C1 segment of cervical spinal cord (tissue), 14 donors: ENCODE results near the gene AP3D1.
"Not testable (repeated sequence)": the region's sequence is repeated elsewhere in the genome, so short reads cannot be mapped to it uniquely, and the experiment has no call there.

Source experiments
- DNase-seq, 14 donors: peaks; one replicate each; lab custom pipeline; 2025; lab: John Stamatoyannopoulos, UW

AP3D1 gene

GRCh38 chr19:2151339-2152229 is at the start of gene AP3D1:
TSS of gene AP3D1 (minus strand) at chr19:2151566. CDS start at chr19:2151334, 232 bp downstream.
- DNase-seq, result peak; percentile 90 to 99 (median 98)

- not testable (repeated sequence) for DNase-seq
Observed at GRCh38 chr19:2200624-2201294, 49.4 kb upstream of the AP3D1 start.

GRCh38 chr19:2199861-2200623 is 48.7 kb upstream of the AP3D1 start:
- DNase-seq, result no peak

GRCh38 chr19:2199215-2199614 is 47.8 kb upstream of the AP3D1 start:
- no peak for DNase-seq

GRCh38 chr19:2198317-2198716 is 47.0 kb upstream of the AP3D1 start:
- DNase-seq, result no peak

- DNase-seq, result no peak
Observed at GRCh38 chr19:2197270-2197669, 45.9 kb upstream of the AP3D1 start.

GRCh38 chr19:2195914-2196313 is 44.5 kb upstream of the AP3D1 start:
- no peak for DNase-seq

- no peak for DNase-seq
Observed at GRCh38 chr19:2195361-2195760, 44.0 kb upstream of the AP3D1 start.

GRCh38 chr19:2194513-2195078 is 43.2 kb upstream of the AP3D1 start:
- DNase-seq, result peak in 1 of 14 donors; percentile 12

GRCh38 chr19:2193807-2194206 is 42.4 kb upstream of the AP3D1 start:
- DNase-seq, result no peak

- no peak for DNase-seq
Observed at GRCh38 chr19:2192862-2193261, 41.5 kb upstream of the AP3D1 start.

GRCh38 chr19:2191456-2192310 is 40.3 kb upstream of the AP3D1 start:
- DNase-seq, result no peak

- no peak for DNase-seq
Observed at GRCh38 chr19:2190848-2191455, 39.6 kb upstream of the AP3D1 start.

- no peak for DNase-seq
Observed at GRCh38 chr19:2189880-2190279, 38.5 kb upstream of the AP3D1 start.

- DNase-seq, result no peak
Observed at GRCh38 chr19:2188708-2189385, 37.5 kb upstream of the AP3D1 start.

- DNase-seq, result no peak
Observed at GRCh38 chr19:2187159-2187558, 35.8 kb upstream of the AP3D1 start.

- peak in 1 of 14 donors; percentile 61 for DNase-seq
Observed at GRCh38 chr19:2186071-2186846, 34.9 kb upstream of the AP3D1 start.

- no peak for DNase-seq
Observed at GRCh38 chr19:2185734-2186070, 34.3 kb upstream of the AP3D1 start.

- DNase-seq, result peak in 1 of 14 donors; percentile 44
Observed at GRCh38 chr19:2184422-2184975, 33.1 kb upstream of the AP3D1 start.
